Cardiac fibroblast (primary cell): ENCODE results near the gene CD19.

Source experiments
- DNase-seq, 2 donors: peaks; one replicate each; pipeline versions ENCODE4 v3.0.0 to v3.0.0-alpha.2; 2010; ENCODE audit warnings: low read depth in 2 of 2
- H3K4me3 ChIP-seq, 2 donors: replicated peaks in 1 of 2; 1 replicate in 1 of 2; 2 replicates in 1 of 2; pipeline ENCODE4 v1.5.1; 2011; ENCODE audit warnings: low read depth in 2 of 2, low read length in 2 of 2, mild to moderate bottlenecking in 2 of 2, moderate library complexity in 1 of 2
- TF ChIP-seq, protein P1 (sequence below): IDR thresholded peaks from one replicate; pipeline ENCODE4 v1.5.1; 2011; ENCODE audit warnings: low read depth, mild to moderate bottlenecking, low read length, inconsistent platforms

The CD19 gene

DNA sequence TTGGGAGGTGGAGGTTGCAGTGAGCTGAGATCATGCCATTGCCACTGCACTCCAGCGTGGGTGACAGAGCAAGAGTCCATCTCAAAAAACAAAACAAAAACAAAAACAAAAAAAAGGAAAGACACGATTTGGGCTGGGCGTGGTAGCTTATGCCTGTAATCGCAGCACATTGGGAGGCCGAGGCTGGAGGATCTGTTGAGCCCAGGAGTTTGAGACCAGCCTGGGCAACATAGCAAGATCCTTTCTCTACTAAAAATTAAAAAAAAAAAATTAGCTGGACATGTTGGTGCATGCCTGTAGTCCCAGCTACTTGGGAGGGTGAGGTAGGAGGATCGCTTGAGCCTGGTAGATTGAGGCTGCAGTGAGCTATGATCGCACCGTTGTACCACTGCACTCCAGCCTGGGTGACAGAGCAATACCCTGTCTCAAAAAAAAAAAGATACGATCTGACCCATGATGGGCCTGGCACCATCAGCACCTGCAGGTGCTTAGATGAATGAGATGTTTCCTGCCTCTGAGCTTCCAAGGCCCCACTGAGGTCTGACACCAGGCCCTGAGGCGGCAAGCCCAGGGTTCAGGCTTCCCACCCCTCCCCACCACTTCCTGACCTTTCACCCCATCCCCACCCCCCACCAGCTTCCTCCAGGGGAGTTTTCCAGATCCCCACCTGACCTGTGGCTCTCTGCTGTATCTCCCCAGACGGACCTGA, 31.7 kb upstream of the CD19 start:
- DNase-seq, result no peak
- TF ChIP-seq, protein P1, sequence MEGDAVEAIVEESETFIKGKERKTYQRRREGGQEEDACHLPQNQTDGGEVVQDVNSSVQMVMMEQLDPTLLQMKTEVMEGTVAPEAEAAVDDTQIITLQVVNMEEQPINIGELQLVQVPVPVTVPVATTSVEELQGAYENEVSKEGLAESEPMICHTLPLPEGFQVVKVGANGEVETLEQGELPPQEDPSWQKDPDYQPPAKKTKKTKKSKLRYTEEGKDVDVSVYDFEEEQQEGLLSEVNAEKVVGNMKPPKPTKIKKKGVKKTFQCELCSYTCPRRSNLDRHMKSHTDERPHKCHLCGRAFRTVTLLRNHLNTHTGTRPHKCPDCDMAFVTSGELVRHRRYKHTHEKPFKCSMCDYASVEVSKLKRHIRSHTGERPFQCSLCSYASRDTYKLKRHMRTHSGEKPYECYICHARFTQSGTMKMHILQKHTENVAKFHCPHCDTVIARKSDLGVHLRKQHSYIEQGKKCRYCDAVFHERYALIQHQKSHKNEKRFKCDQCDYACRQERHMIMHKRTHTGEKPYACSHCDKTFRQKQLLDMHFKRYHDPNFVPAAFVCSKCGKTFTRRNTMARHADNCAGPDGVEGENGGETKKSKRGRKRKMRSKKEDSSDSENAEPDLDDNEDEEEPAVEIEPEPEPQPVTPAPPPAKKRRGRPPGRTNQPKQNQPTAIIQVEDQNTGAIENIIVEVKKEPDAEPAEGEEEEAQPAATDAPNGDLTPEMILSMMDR, result no peak
- no peak overlapping the region for H3K4me3 ChIP-seq

DNA sequence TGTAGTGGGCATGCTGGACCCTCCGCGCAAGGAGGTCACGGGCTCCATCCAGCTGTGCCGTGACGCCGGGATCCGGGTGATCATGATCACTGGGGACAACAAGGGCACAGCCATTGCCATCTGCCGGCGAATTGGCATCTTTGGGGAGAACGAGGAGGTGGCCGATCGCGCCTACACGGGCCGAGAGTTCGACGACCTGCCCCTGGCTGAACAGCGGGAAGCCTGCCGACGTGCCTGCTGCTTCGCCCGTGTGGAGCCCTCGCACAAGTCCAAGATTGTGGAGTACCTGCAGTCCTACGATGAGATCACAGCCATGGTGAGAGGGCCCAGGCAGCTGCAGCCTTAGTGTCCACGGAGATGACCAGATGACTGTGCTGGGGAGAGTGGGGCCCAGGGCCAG, 31.2 kb upstream of the CD19 start:
- TF ChIP-seq, protein P1, result no peak
- no peak for DNase-seq

DNA sequence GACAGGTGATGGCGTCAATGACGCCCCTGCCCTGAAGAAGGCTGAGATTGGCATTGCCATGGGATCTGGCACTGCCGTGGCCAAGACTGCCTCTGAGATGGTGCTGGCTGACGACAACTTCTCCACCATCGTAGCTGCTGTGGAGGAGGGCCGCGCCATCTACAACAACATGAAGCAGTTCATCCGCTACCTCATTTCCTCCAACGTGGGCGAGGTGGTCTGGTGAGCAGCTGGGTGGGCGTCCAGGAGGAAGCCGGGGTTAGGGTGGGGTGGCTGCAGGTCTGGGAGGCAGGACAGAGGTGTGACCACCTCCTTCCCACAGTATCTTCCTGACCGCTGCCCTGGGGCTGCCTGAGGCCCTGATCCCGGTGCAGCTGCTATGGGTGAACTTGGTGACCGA, 29.9 kb upstream of the CD19 start:
- no peak for DNase-seq
- no peak overlapping the region for H3K4me3 ChIP-seq
- TF ChIP-seq, protein P1, result no peak

More for the DNA sequence above, 31.2 kb upstream of the CD19 start:
- H3K4me3 ChIP-seq, result no peak overlapping the region

DNA sequence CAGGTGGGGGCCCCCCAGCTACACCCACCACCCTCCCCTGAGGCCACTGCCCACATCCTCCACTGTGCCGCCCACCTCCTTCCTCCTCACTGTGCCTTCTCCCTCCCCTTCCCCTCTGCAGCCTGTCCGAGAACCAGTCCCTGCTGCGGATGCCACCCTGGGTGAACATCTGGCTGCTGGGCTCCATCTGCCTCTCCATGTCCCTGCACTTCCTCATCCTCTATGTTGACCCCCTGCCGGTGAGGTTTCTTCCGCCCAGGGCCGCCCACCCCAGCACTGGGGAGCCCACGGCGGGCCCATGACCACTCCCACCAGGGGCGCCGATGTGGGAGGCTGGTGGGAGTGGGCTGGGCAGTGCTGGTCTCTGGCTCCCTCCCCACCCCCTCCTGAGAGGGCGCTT, 28.9 kb upstream of the CD19 start:
- TF ChIP-seq, protein P1, result no peak
- H3K4me3 ChIP-seq, result no peak overlapping the region

DNA sequence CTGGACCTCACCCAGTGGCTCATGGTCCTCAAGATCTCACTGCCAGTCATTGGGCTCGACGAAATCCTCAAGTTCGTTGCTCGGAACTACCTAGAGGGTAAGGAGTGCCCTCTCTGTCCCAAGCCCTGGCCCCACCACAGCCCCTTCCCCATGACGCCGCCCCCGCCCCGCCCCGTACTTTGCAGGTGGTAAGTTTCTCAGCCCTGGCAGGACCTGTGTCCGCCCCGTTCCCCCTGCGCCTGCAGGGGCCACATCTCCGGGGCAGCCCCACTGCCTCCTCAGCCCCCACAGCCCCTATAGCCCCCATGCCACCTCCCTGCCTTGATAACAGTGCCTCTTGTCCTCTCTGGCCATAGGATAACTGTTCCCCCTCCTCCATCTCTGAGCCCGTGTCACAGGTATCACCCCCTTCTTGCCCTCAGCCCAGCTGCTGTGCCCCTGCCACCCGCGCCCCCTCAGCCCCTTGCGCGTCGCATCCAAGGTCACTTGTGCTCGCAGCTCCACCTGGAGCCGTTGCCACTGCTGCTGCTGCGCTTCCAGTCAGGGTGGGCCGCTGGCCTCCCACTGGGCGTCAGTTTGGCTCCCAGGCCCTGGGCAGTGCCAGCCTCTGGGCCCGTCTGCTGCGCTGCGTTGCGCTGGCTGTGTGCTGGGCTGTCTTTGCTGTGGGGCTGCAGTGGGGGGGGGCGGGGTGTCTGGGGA, 28.3 kb upstream of the CD19 start:
- TF ChIP-seq, protein P1, result no peak
- no peak for DNase-seq
- H3K4me3 ChIP-seq, result no peak overlapping the region

More for the DNA sequence above, 28.9 kb upstream of the CD19 start:
- no peak for DNase-seq

DNA sequence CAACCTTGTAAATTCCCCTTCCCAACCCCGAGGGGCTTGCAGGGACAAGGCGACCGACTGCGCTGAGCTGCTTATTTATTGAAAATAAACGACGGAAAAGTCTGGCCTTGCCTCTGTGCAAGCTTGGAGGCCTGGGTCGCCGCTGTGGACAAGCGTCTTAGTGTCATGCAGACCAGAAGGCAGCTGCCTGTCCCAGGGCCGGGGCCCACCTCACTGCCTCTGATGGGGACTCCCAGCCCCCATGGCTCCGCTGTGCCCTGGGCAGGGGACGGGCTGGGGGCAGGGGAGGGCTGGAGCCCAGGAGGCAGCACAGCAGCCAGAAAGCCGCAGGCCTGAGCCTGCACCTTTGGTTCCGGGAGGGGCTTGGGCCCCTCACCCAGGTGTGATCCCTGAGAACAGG, 27.4 kb upstream of the CD19 start:
- no peak for DNase-seq
- TF ChIP-seq, protein P1, result no peak
- no peak overlapping the region for H3K4me3 ChIP-seq
